PC-3 (cell line): ENCODE measurements around the gene WDR26.

Experiments used
- CTCF ChIP-seq: fragments of 300-600 bp; sonication (generic); conservative IDR thresholded peaks from 2 replicates; pipeline ENCODE4 v1.5.1; 2017; ENCODE audit warnings: antibody characterized with exemption, low read depth, mild to moderate bottlenecking, low read length
- EZH2 ChIP-seq: fragments of 300-600 bp; sonication (generic); IDR thresholded peaks from one replicate; pipeline ENCODE4 v1.6.1; 2017; ENCODE audit warnings: antibody characterized with exemption, mild to moderate bottlenecking, low read length; ENCODE audit not compliant: unreplicated experiment
- EZH2phosphoT487 ChIP-seq: fragments of 300-600 bp; sonication (generic); IDR thresholded peaks from 2 replicates; pipeline ENCODE4 v1.6.1; 2018; ENCODE audit warnings: mild to moderate bottlenecking, antibody characterized with exemption, low read length, borderline replicate concordance

GRCh38 chr1:224392411-224393249 is 42.0 kb downstream of the WDR26 start:
- no peak for TF ChIP-seq CTCF
- no peak for TF ChIP-seq EZH2
- TF ChIP-seq EZH2phosphoT487, result no peak
